Cardiac muscle cell (in vitro differentiated cells and primary cell): ENCODE measurements around the gene CDT1. TPM values are rescaled to one million over a fixed set of nuclear protein-coding genes. Genes with fewer than 3 reads are reported as not detected.

Source experiments
- DNase-seq, 2 donors: peaks; one replicate each; pipeline versions ENCODE4 v3.0.0 to v3.0.0-alpha.2; 2010 to 2017; ENCODE audit warnings: low read depth in 1 of 2, low spot score in 1 of 2
- H3K27ac ChIP-seq: fragments of 200-600 bp; sonication (generic); 2 replicates; pipeline ENCODE4 v1.5.1; 2016
- H3K27me3 ChIP-seq: fragments of 200-600 bp; sonication (generic); 2 replicates; pipeline ENCODE4 v1.6.0; 2016; ENCODE audit warnings: control low read depth
- H3K36me3 ChIP-seq: fragments of 200-600 bp; sonication (generic); 2 replicates; pipeline ENCODE4 v1.5.1; 2016; ENCODE audit warnings: control low read depth
- H3K4me1 ChIP-seq: fragments of 200-600 bp; sonication (generic); 2 replicates; pipeline ENCODE4 v1.8.1; 2017; ENCODE audit warnings: low read depth, mild to moderate bottlenecking, mixed run types
- H3K4me3 ChIP-seq: fragments of 200-600 bp; sonication (generic); 2 replicates; pipeline ENCODE4 v1.5.1; 2016; ENCODE audit warnings: mild to moderate bottlenecking
- H3K9me3 ChIP-seq: fragments of 200-600 bp; sonication (generic); 2 replicates; pipeline ENCODE4 v1.5.1; 2017; ENCODE audit warnings: low read depth, mild to moderate bottlenecking, control low read depth
- CTCF ChIP-seq: IDR thresholded peaks from 2 replicates; pipeline ENCODE4 v1.5.1; 2012; ENCODE audit warnings: low read depth, mild to moderate bottlenecking, low read length
- polyA plus RNA-seq: library from polyadenylated mRNA; unstranded; fragments of >200 nt; fragmentation: Nextera tagmentation; extraction: Ambion mirVana; gene quantifications from 2 replicates; pipeline ENCODE4 v1.2.1, GENCODE V29; 2016
- total RNA-seq: library from RNA; depleted of rRNA; stranded (reverse); fragments of >200 nt; gene quantifications from 2 replicates; pipeline ENCODE4 v1.2.3, GENCODE V29; 2016

The CDT1 gene
- total and polyA plus RNA-seq, 2 experiments from 2014 or later, result 17.9 to 29.6 TPM

GRCh38 chr16:88837806-88838205 is 34.2 kb downstream of the CDT1 start:
- Histone ChIP-seq H3K27ac (no peak overlapping the region), H3K9me3 (no peaks in the 10 kb centered on the region), H3K4me3 (no peak overlapping the region), H3K4me1 (no peaks in the 10 kb centered on the region), H3K27me3 (no peaks in the 10 kb centered on the region), H3K36me3 (peaks cover 2% of the 10 kb centered on the region)
- no peak for TF ChIP-seq CTCF
- DNase-seq, result no peak

GRCh38 chr16:88838566-88838965 is 35.0 kb downstream of the CDT1 start:
- DNase-seq, result no peak
- Histone ChIP-seq H3K36me3 (peaks cover 2% of the 10 kb centered on the region), H3K27ac (no peak overlapping the region), H3K4me1 (no peaks in the 10 kb centered on the region), H3K27me3 (no peaks in the 10 kb centered on the region), H3K9me3 (no peaks in the 10 kb centered on the region), H3K4me3 (no peak overlapping the region)
- no peak for TF ChIP-seq CTCF

- no peak for DNase-seq
- H3K36me3 ChIP-seq, result peaks cover 2% of the 10 kb centered on the region
- TF ChIP-seq CTCF, result no peak
- H3K9me3 ChIP-seq, result no peaks in the 10 kb centered on the region
- no peak overlapping the region for H3K4me3 ChIP-seq
- H3K27ac ChIP-seq, result no peak overlapping the region
- H3K4me1 ChIP-seq, result no peaks in the 10 kb centered on the region
- no peaks in the 10 kb centered on the region for H3K27me3 ChIP-seq
Observed at GRCh38 chr16:88839026-88839529, 35.5 kb downstream of the CDT1 start.

GRCh38 chr16:88839745-88840599 is 36.4 kb downstream of the CDT1 start:
- Histone ChIP-seq H3K36me3 (peaks cover 2% of the 10 kb centered on the region), H3K9me3 (no peaks in the 10 kb centered on the region), H3K27ac (no peak overlapping the region), H3K27me3 (no peaks in the 10 kb centered on the region), H3K4me1 (no peaks in the 10 kb centered on the region), H3K4me3 (no peak overlapping the region)
- DNase-seq, result no peak
- TF ChIP-seq CTCF, result no peak

GRCh38 chr16:88840600-88841215 is 37.1 kb downstream of the CDT1 start:
- H3K9me3 ChIP-seq, result no peaks in the 10 kb centered on the region
- no peak overlapping the region for H3K4me3 ChIP-seq
- no peaks in the 10 kb centered on the region for H3K36me3 ChIP-seq
- TF ChIP-seq CTCF, result no peak
- no peak overlapping the region for H3K27ac ChIP-seq
- H3K27me3 ChIP-seq, result no peaks in the 10 kb centered on the region
- DNase-seq, result no peak
- H3K4me1 ChIP-seq, result no peaks in the 10 kb centered on the region
